ENCODE results near the gene RPS29. TPM values are rescaled to one million over a fixed set of nuclear protein-coding genes. Genes with fewer than 3 reads are reported as not detected.

The RPS29 gene
- total and polyA plus RNA-seq, 2 of the 13 experiments (the other 11 are each of a cell fraction or from before 2014, with no cell fraction given) = 4,303 to 8,215 TPM

GRCh38 chr14:49549446-49549845 is 36.7 kb downstream of the RPS29 start (continued):
- TF ChIP-seq SRSF1 (optimal IDR thresholded peaks at IDR 0.05; ENCODE audit: low read depth, low read length) (no peak), USF2 (IDR thresholded peaks at IDR 0.05; ENCODE audit: low read depth, low read length) (no peak), USF2 (CRISPR knock-in tag; IDR thresholded peaks at IDR 0.05; ENCODE audit: borderline replicate concordance) (no peak), YY1 (IDR thresholded peaks at IDR 0.05; ENCODE audit: insufficient read depth, insufficient replicate concordance, low read depth, low read length) (no peak), ZNF207 (IDR thresholded peaks at IDR 0.05; ENCODE audit: borderline replicate concordance) (no peak), ZNF431 (CRISPR knock-in tag; IDR thresholded peaks at IDR 0.05; ENCODE audit: borderline replicate concordance, low read depth) (no peak), ZSCAN31 (CRISPR knock-in tag; IDR thresholded peaks at IDR 0.05; ENCODE audit: low read depth) (no peak), MNT (IDR thresholded peaks at IDR 0.05) (no peak), MTERF4 (CRISPR knock-in tag; IDR thresholded peaks at IDR 0.05) (no peak), CCAR2 (optimal IDR thresholded peaks at IDR 0.05; ENCODE audit: low read depth, low read length) (no peak)
